NCI-H345 treated with DMSO at 0.1 percent for 48 hours (cell line): ENCODE data around the gene PDE2A.
"Not testable (repeated sequence)": the region's sequence is repeated elsewhere in the genome, so short reads cannot be mapped to it uniquely, and the experiment has no call there.

ENCODE experiments used
- DNase-seq: peaks from one replicate; lab custom pipeline; 2025; ENCODE audit not compliant: unreplicated experiment; lab: John Stamatoyannopoulos, UW

PDE2A gene

DNA sequence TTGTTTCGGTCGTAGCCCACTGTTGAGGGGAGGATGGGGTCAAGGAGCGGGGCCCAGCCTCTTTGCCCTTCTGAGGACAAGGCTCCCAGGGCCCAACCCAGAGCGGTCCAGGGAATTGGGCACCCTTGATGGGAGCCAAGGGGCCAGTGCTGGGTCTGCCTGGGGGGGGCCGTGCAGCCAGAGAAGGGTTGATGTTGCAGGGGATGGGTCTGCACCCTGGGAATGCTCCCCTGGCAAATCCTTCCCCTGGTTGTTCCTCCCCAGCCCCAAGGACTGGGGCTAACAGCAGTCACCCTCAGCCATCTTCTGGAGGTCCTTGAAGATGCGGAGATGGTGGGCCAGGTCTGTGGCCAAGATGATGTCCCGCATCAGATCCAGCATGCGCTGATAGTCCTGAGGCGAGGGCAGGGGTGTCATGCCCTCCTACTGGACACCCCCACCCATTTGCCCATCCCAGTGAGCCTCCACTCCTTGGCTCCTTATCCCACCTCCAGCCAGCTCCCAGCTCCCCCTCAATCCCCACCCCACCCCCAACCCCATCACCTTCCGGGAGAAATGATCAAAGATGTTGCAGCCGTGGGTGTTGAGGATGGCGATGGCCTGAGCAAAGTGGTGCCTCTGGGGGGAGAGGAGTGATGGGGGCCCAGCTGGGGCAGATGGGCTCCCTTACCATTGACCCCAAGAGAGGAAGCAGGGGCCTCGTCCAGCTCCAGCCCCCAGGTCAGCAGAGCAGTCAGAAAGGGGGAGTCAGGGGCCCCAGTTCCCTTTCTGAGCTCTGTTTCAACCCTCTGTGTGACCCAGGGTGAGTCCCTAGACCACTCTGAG is 95.0 kb downstream of the PDE2A start:
- DNase-seq, result no peak

DNA sequence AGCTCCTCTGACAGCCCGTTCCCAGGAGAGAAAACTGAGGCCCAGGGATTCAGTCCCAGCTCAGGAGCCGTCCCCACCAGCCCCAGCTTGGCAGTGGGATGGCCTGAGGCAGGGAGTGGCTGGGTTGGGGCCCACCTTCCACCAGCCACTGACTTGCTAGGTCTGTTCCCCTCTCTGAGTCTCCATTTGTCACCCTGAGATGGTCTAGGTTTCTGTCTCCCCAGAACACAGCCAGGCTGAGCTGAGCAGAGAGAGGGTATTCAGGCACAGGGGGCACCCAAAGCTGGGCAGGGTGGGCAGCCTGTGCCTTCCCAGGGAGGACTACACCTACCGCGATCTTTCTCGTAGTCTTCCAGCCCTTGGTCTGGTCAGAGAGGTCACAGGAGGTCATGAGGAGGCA is 95.7 kb downstream of the PDE2A start:
- no peak for DNase-seq

DNA sequence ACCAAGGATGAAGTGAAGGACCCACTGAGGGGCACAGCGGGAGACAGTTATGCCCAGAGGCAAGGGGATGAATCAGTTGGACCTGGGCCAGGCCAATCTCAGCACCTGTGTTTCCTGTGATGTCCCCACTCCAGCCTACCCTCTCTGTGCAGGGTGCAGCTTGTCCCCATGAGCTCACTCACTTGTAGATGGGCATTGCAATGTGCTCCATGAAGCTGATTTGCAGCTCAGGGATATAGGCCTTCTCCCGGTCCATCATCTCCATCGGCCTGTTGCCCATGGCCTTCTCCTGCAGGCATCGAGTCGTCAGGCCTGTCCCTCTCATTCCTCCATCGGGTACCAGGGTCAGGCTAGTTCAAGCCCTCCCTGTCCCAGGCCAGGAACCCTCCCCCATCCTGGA is 96.2 kb downstream of the PDE2A start:
- DNase-seq, result no peak

DNA sequence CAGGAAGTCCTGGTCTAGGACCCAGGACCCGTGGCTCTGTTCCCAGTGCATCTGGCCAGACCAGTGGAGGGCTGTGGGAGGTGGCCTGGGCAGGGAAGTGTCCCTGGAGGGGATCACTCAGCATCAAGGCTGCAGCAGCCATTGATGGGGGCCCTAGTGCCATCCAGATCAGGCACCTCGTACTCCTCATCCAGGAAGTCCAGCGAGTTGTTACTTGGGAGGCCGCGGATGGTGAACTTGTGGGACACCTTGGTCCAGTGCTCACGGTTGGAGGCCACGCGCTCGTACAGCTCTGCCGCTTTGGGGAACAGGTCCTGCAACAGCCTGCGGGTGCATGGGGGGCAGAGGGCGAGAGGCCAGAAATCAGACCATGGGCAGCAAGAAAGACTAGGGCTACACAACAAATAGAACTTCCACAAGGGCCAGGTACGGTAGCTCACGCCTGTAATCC is 96.9 kb downstream of the PDE2A start:
- DNase-seq, result no peak

DNA sequence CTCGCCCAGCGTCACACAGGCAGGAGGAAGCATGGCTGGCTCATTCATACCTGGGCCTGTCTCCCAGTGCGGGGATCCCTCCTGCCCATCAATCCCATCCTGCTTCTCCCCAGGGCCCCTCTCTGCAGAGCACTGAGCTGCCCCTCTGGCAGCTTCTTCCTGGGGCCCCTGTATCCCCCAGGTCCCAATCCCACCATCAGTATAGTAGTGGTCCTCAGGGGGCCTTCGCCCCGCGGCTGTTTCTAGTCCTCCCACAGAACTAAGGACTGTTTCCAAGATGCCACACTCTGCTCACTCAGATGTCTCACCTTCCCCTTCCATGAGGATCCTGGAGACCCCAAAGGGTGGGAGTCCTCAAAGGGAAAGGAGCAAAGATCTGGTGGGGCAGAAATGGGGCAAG is 97.6 kb downstream of the PDE2A start:
- DNase-seq, result no peak

DNA sequence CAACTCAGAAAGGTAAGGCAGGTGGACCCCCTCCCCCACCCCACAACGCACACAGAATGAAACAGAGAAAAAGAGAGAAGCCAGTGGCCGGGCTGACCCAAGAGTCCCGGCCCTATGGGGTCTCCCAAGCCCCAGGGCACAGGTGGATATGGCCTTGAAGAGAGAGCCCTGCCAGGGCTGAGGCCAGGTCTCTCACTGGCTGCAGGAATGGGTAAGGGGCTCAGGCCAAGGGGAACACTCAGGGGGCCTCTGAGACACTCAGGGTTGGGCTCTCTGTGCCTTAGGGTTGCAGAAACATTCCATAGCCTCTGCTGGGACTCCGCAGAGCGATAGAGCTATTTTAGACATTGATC is 98.0 kb downstream of the PDE2A start:
- DNase-seq, result no peak

DNA sequence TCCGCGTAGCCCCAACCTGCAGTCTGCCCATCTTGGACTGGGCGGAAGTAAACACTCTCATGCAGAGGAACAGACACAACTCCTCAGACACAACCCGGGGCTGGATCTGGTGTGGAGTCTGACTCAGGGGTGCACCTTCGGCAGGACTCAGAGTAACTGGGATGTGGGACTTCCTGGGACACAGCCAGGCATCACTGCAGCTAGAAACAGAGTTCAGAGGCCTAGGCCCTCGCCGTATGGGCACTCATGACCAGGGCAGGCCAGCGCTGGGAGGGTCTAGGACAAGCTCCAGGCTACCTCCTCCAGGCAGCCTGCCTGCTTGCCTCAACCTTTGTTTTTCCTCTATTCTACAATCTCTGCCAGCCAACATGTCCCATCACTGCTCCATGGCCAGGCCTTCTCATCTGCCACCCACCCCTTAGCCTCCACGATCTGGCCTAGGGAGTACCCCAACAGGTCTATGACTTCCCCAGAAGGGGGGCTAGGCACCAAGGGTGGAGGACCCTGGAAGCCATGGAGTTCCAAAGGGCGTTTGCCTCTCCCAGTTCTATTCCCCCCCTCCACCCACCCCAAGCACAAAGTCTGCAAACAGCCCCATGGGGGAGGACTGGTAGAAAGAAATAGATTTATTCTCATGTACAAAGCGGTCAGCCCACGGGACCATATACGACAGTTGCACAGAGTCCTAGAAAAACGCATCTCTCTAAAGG is 98.5 kb downstream of the PDE2A start:
- no peak for DNase-seq

DNA sequence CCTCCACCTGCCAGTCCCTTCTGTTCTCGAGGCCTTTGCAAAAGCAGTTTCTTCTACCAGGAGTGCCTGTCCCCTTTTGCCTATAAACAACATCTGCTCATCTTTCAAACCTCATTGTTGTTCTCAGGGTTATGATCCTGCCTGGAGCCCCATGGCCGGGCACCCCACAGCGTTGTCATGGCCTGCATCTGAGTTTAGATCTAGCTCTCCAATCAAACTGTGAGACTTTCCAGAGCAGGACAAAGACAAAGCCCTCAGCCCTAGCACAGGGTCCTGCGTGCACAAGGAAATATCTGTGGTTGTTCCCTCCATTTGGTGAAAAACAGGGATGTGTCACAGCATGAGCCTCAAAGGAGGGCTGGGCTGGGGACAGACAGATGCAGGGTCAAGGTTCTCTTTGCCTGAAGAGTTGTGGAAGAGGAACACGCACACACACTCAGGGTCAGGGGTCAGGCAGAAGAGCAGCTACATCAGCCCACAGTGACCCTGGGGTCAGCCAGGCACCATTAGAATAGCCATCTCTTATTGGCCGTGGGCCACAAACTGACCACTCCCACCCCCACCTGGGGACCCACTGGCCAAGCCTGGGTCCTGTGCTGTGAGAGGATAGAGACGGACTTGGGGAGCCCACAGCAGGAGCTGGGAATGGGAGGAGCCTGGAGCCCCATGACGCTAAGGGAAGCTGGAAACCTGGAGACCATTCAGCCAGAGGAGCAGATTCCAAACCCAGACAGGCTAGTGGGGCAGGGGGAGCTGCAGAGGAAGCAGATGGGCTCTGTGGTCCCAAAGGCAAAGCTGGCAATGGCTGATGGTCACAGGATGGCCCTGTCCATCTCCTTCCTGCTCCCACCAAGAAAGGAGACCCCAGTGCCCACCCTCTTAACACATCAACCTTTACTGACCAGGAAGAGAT is 99.4 kb downstream of the PDE2A start:
- DNase-seq, result no peak

DNA sequence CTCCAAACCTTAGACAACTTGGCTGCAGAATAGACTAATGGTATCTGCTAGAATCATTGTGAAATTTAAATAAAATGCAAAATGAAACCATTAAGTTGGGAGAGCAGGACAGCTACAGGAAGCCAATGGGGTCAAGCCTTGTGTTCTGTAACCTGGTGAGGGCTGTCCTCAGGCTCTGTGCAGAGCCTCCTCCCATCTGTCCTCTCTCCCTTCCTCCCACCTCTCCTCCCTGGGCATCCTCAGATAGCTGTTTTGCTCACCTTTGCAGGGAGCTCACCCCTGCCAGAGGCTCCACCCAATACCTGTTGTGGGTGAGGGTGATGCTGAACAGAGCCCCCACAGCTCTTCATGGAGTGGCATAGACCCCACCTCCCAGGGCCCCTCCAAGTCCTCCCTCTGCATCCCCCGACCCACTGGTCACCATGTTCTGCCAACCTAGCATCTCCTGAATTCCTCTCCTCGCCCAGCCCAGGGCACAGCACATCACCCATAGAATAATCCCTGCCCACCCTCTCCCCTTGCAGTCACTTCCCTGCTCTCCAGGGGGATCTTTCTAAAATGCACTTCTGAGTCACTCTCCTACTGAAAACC is 100.3 kb downstream of the PDE2A start:
- no peak for DNase-seq

DNA sequence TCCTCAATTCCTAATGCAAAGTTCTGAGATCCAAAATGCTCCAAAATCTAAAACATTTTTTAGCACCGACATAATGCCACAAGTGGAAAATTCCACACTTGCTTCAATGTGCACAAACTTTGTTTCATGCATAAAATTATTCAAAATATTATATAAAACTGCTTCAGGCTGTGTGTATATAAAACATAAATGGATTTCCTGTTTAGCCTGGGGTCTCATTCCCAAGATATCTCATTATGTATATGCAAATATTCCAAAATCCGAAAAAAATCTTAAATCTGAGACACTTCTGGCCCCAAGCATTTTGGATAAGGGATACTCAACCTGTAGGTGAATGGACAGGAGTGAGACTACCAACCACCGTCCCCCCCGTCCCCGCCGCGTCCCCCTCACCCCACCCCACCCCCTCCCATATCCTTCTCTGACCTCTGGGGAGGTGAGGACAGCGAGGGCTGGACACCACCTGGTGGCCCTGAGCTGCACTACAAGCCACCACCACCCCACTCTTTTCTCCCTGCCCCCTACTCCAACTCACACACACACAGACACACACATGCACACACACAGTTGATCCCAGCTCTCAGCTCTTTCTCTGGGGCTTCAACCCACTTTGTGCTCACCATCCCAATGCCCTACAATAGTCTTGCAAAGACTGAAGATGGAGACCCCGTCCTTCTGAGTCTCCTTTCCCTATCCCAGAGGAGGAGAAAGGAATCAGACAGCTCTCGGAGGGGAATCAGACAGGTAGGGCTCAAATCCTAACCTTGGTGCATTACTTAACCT is 101.0 kb downstream of the PDE2A start:
- DNase-seq, result peak; percentile 25

DNA sequence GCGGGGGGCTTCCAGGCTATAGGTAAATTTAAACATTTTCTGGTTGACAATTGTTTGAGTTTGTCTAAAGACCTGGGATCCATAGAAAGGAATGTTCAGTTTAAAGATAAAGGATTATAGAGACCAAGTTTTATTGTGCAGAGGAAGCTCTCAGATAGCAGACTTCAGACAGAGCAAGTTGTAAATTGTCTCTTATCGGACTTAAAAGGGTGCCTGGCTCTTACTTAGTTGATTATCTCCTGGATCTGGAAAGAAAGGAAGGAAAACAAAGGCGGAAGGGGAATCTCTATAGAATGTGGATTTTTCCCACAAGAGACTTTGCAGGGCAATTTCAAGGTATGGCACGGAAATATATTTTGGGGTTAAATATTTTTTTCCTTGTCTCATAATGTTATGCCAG is 101.7 kb downstream of the PDE2A start:
- DNase-seq, result not testable (repeated sequence)

DNA sequence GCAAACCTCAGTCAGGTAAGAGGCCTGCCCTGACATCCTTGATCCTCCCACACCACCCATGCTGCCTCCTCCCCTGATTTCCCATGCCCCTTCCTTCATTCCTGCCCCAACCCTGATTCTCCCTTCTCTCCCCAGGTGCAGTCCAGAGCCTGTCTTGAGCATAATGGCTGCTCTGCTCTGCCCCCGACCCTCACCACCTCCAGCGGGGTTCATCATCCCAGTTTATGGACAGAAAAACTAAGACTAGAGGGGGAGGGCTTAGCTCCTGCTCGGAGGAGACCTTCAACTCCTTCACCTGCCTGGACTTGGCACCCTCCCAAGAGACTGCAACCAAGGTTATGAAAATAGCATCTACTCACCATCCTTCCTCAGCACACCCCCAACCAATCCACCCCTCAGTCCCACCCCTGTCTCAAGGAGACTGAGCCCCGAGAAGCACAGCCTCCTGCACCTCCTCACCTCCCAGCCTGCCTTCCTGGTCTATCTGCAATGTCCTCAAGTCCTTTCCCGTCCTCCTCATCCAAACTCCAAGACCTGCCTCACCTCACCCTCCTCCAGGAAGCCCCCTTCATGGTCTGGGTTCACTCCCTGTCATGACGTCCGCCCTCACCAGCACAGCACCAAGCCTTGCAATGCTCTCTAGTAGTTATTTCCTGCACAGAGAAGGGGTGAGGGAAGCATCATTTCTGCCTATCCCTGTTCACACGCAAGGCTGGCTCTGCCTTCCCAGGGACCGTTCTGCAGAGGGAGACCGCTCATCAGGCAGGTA is 103.1 kb downstream of the PDE2A start:
- DNase-seq, result no peak

DNA sequence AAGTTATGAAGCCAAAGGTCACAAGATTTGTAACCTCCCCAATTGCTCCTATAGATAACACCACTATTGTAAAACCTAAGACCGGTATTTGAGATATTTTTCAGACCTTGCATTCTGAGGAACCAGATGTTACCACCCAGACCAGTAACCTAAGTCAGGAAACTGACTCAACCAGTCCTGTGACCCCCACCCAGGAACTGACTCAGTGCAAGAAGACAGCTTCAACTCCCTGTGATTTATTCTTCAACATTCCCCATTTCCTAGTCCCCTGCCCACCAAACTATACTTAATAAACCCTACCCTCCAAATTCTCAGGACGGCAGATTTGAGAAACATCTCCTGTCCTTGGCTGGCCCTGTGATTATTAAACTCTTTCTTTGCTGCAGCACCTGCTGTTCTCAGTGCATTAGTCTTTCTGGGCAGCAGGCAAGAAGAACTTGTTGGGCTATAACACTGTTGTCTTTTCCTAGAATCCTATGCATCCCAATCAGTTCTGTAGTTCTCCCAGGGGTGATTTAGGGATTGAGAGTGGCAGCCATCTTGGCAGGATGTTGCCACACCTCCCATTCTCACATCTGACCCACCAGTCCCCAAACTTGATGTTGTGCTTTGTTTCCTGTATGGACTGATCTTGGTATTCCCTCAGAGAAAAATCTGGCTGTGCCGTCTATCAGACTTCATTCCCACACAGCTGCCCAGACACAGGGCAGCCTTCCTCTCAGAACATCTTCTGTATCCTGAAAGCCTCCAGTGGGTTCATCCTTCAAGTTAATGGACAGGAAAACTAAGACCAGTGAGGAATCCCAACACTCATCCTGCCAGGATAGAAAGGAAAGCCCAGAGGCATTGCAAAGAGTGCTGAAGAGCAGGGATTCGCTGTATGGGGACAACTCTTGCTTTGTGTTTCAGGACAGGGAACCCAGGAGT is 104.0 kb downstream of the PDE2A start:
- DNase-seq, result no peak

DNA sequence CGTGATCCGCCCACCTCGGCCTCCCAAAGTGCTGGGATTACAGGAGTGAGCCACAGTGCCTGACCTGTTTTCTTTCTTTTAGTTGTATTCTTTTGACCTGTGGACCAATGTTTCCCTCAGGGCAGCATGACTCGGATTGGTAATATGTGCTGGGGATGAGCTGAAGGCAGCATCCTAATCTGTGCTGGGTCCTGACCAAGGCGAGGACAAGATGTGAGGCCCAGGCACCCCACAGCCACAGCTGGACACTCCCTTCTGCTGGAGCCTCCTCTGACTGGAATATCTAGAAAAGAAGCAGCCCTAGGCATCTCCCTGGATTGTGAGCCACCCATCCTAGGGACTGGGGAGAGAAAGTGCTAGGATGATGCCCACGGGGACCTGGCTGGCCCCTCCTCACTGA is 105.4 kb downstream of the PDE2A start:
- no peak for DNase-seq

DNA sequence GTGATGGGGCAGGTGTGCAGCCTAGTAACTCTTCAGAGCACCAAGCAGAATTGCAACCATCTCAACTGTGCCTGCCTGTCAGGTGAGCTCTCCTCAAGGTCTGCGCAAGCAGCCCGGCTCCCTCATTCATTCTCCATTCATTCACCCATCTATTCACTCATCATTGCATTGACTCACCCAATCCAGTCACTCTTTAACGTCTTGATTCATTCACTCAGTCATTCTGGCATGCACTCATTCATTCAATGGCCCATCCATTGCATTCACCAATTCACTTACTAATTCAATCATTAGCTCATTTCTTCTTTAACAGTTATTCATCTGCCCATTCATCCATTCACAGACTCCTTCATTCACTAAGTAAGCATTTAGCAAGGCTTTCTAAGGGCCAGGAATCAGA is 111.8 kb downstream of the PDE2A start:
- no peak for DNase-seq

DNA sequence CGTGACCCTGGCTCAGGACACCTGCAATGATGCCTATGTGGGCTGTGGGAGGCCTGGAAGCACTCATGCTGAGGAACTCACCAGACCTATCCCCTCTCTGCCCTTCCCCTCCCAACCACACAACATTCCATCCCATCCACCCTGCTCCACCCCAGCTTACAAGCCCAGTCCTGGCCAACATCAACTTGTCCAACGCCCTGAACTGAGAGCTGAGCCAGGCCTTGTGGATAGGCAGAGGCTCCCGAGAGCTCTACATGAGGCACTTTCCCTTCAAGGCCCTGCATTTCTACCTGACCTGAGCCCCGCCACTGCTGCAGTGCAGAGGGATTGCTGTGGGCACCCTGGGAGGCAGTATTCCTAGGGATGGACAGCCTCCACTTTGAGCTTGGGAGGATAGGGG is 112.4 kb downstream of the PDE2A start:
- DNase-seq, result no peak

DNA sequence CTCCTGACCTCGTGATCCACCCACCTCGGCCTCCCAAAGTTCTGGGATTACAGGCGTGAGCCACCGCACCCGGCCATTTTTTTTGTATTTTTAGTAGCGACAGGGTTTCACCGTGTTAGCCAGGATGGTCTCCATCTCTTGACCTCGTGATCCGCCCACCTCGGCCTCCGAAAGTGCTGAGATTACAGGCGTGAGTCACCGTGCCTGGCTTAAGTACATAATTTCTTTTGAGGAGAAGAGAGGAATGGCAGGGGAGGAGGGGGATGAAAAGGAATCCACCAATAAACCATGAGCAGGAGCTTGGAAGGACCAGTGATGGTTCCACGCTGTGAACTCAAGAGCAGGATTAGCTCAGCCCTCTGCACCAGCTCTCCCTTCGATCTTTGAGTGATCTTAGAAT is 113.4 kb downstream of the PDE2A start:
- not testable (repeated sequence) for DNase-seq

DNA sequence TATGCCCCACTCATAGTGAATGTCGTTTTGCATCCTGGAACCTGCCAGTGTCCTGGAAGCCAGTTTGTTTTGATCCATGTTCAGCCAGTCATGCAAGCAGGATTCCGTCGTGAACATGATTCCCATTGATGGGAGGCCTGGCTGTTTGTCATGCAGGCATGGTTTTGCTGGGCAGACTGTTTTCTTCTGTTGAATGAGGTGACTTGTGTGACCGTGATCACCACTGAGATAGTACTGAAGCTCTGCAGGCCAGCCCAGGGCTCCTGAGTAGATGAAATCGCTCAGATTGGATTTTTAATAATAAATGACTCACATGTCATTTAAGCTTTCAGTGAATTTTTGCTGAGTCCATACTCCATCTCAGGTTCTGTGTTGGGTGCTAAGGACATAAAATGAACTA is 117.8 kb downstream of the PDE2A start:
- DNase-seq, result no peak
